K562 (cell line): ENCODE data around the gene AK4. TPM values are rescaled to one million over a fixed set of nuclear protein-coding genes. Genes with fewer than 3 reads are reported as not detected.

Experiments
- C11orf30 ChIP-seq: fragments of 450-650 bp; IDR thresholded peaks from 2 replicates; pipeline ENCODE4 v1.6.1; 2016; ENCODE audit warnings: low read depth, mild to moderate bottlenecking
- ETV1 ChIP-seq: fragments of 450-650 bp; conservative IDR thresholded peaks from 2 replicates; pipeline ENCODE4 v1.6.1; 2016; ENCODE audit warnings: missing genetic modification characterization, control low read depth, low read depth, missing compliant biosample characterization
- MYC ChIP-seq, 2 experiments: fragments of 250-450 bp in 1 of 2; sonication (Bioruptor Pico) in 1 of 2; IDR thresholded peaks; 2 replicates each; pipeline versions ENCODE4 v1.5.1 to v1.6.1; 2012 to 2021; ENCODE audit warnings: low read depth in 2 of 2, borderline replicate concordance in 1 of 2, improper control_type of control experiment in 1 of 2, low read length in 1 of 2, mild to moderate bottlenecking in 1 of 2, moderate library complexity in 1 of 2
- NFIX ChIP-seq: fragments of 250-450 bp; sonication (Bioruptor Pico); IDR thresholded peaks from 2 replicates; pipeline ENCODE4 v1.4.0; 2020; ENCODE audit warnings: low read depth, mild to moderate bottlenecking, moderate library complexity
- RCOR1 ChIP-seq, 2 experiments: IDR thresholded peaks; 2 replicates each; pipeline ENCODE4 v1.6.1; 2012; ENCODE audit warnings: low read depth in 2 of 2, low read length in 2 of 2, borderline replicate concordance in 1 of 2, improper control_type of control experiment in 1 of 2
- SMARCA4 ChIP-seq: fragments of 450-650 bp; IDR thresholded peaks from 2 replicates; pipeline ENCODE4 v1.6.1; 2016
- TOE1 ChIP-seq, 2 experiments: fragments of 450-650 bp in 1 of 2; sonication (generic) in 1 of 2; formaldehyde crosslinking in 1 of 2; IDR thresholded peaks; 2 replicates each; pipeline versions ENCODE4 v1.7.1 to v1.8.0; 2016 to 2022; ENCODE audit warnings: borderline replicate concordance in 2 of 2, mild to moderate bottlenecking in 2 of 2, antibody characterized with exemption in 1 of 2, inconsistent platforms in 1 of 2, low read depth in 1 of 2, missing genetic modification reagents in 1 of 2, moderate library complexity in 1 of 2
- ZBTB1 ChIP-seq: sonication (generic); formaldehyde crosslinking; IDR thresholded peaks from 2 replicates; pipeline ENCODE4 v1.8.1; 2023; ENCODE audit warnings: missing genetic modification reagents, low read depth, mild to moderate bottlenecking, borderline replicate concordance
- ZBTB17 ChIP-seq: fragments of 450-650 bp; formaldehyde crosslinking; IDR thresholded peaks from 2 replicates; pipeline ENCODE4 v1.4.0; 2020; ENCODE audit warnings: mild to moderate bottlenecking
- ZC3H4 ChIP-seq: sonication (generic); formaldehyde crosslinking; IDR thresholded peaks from 2 replicates; pipeline ENCODE4 v1.9.0; 2021; ENCODE audit warnings: missing genetic modification reagents, borderline replicate concordance
- ZC3H8 ChIP-seq: fragments of 450-650 bp; IDR thresholded peaks from 2 replicates; pipeline ENCODE4 v1.6.1; 2017
- ZNF263 ChIP-seq: sonication (generic); formaldehyde crosslinking; IDR thresholded peaks from 2 replicates; pipeline ENCODE4 v1.8.0; 2022; ENCODE audit warnings: mild to moderate bottlenecking, missing genetic modification reagents, borderline replicate concordance
- polyA plus RNA-seq, 8 experiments: library from polyadenylated mRNA; depleted of rRNA in 4 of 8; stranded (reverse) in 5 of 8; unstranded in 3 of 8; fragments of >200 nt; fragmentation: Nextera tagmentation in 2 of 8; fragmentation: Illumina TruSeq in 1 of 8; extraction: Ambion mirVana in 2 of 8; extraction: Trizol in 1 of 8; gene quantifications; 2 replicates each; pipeline versions ENCODE4 v1.2.1 to v1.2.3, GENCODE V29; 2011 to 2014; ENCODE audit warnings: inconsistent platforms in 1 of 8, missing spikeins in 1 of 8
- total RNA-seq, 7 experiments: library from RNA; depleted of rRNA in 6 of 7; stranded (reverse); fragments of >200 nt in 6 of 7; fragmentation: Illumina TruSeq in 2 of 7; extraction: Trizol in 2 of 7; gene quantifications; 2 replicates each; pipeline versions ENCODE4 v1.2.1 to v1.2.3, GENCODE V29; 2011 to 2021; ENCODE audit warnings: low replicate concordance in 1 of 7
- TF ChIP-seq, protein P1 (sequence below): fragments of 450-650 bp; IDR thresholded peaks from 2 replicates; pipeline ENCODE4 v1.6.1; 2016; ENCODE audit warnings: mild to moderate bottlenecking, moderate library complexity
- TF ChIP-seq, protein P2 (sequence below): fragments of 250-450 bp; sonication (Bioruptor Pico); IDR thresholded peaks from 2 replicates; pipeline ENCODE4 v1.5.0; 2021

Gene AK4
- total and polyA plus RNA-seq, 9 of the 15 experiments (the other 6 are each of a cell fraction or from before 2014, with no cell fraction given), result 10.4 to 96.6 (median 21.5) TPM

DNA sequence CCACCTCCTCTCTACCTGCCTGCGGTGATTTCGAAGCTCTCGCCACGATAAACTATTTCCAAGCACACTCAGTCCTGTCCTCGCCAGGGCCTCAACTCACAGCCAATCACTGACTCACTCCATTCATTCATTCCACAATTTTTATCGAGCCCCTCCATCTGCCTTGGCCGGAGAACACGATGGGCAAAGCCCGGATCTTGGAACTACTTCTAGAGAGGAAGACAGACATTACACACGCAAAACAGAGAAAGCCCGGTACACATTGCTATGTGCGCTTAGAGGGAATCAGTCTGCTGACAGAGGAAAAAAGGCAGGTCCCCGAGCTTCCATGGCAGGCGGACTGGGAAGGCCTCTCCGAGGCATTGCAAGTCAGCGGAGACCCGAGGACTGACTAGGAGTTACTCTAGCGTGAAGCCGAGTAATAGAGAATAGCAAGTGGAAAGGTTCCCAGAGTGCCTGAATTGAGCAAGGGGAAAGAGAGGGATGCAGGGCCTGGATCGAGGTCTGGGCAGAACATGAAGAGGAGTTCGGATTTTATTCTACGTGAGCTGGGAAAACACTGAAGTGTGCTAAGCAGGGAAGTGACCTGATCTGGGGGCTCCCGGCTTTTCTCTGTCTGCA is 107.1 kb downstream of the AK4 start (continued):
- TF ChIP-seq, protein P1, sequence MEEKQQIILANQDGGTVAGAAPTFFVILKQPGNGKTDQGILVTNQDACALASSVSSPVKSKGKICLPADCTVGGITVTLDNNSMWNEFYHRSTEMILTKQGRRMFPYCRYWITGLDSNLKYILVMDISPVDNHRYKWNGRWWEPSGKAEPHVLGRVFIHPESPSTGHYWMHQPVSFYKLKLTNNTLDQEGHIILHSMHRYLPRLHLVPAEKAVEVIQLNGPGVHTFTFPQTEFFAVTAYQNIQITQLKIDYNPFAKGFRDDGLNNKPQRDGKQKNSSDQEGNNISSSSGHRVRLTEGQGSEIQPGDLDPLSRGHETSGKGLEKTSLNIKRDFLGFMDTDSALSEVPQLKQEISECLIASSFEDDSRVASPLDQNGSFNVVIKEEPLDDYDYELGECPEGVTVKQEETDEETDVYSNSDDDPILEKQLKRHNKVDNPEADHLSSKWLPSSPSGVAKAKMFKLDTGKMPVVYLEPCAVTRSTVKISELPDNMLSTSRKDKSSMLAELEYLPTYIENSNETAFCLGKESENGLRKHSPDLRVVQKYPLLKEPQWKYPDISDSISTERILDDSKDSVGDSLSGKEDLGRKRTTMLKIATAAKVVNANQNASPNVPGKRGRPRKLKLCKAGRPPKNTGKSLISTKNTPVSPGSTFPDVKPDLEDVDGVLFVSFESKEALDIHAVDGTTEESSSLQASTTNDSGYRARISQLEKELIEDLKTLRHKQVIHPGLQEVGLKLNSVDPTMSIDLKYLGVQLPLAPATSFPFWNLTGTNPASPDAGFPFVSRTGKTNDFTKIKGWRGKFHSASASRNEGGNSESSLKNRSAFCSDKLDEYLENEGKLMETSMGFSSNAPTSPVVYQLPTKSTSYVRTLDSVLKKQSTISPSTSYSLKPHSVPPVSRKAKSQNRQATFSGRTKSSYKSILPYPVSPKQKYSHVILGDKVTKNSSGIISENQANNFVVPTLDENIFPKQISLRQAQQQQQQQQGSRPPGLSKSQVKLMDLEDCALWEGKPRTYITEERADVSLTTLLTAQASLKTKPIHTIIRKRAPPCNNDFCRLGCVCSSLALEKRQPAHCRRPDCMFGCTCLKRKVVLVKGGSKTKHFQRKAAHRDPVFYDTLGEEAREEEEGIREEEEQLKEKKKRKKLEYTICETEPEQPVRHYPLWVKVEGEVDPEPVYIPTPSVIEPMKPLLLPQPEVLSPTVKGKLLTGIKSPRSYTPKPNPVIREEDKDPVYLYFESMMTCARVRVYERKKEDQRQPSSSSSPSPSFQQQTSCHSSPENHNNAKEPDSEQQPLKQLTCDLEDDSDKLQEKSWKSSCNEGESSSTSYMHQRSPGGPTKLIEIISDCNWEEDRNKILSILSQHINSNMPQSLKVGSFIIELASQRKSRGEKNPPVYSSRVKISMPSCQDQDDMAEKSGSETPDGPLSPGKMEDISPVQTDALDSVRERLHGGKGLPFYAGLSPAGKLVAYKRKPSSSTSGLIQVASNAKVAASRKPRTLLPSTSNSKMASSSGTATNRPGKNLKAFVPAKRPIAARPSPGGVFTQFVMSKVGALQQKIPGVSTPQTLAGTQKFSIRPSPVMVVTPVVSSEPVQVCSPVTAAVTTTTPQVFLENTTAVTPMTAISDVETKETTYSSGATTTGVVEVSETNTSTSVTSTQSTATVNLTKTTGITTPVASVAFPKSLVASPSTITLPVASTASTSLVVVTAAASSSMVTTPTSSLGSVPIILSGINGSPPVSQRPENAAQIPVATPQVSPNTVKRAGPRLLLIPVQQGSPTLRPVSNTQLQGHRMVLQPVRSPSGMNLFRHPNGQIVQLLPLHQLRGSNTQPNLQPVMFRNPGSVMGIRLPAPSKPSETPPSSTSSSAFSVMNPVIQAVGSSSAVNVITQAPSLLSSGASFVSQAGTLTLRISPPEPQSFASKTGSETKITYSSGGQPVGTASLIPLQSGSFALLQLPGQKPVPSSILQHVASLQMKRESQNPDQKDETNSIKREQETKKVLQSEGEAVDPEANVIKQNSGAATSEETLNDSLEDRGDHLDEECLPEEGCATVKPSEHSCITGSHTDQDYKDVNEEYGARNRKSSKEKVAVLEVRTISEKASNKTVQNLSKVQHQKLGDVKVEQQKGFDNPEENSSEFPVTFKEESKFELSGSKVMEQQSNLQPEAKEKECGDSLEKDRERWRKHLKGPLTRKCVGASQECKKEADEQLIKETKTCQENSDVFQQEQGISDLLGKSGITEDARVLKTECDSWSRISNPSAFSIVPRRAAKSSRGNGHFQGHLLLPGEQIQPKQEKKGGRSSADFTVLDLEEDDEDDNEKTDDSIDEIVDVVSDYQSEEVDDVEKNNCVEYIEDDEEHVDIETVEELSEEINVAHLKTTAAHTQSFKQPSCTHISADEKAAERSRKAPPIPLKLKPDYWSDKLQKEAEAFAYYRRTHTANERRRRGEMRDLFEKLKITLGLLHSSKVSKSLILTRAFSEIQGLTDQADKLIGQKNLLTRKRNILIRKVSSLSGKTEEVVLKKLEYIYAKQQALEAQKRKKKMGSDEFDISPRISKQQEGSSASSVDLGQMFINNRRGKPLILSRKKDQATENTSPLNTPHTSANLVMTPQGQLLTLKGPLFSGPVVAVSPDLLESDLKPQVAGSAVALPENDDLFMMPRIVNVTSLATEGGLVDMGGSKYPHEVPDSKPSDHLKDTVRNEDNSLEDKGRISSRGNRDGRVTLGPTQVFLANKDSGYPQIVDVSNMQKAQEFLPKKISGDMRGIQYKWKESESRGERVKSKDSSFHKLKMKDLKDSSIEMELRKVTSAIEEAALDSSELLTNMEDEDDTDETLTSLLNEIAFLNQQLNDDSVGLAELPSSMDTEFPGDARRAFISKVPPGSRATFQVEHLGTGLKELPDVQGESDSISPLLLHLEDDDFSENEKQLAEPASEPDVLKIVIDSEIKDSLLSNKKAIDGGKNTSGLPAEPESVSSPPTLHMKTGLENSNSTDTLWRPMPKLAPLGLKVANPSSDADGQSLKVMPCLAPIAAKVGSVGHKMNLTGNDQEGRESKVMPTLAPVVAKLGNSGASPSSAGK, result peak; percentile 9; the same call in 1 of the 2 replicates
- TF ChIP-seq ETV1 (tag) (no peak), ZC3H4 (CRISPR knock-in tag) (peak; percentile 46; the same call in 1 of the 2 replicates), ZC3H8 (no peak), ZNF263 (CRISPR knock-in tag) (0 out of 2 replicates have a peak, but pooled peaks have one; percentile 9), C11orf30 (peak; percentile 14; the same call in 1 of the 2 replicates), RCOR1 (IDR thresholded peaks at IDR 0.05; ENCODE audit: borderline replicate concordance in 1 of 2, low read depth in 2 of 2, low read length in 2 of 2) (peak in 1 of 2 experiments; percentile 15; a peak in 1 of 4 replicates), SMARCA4 (0 out of 2 replicates have a peak, but pooled peaks have one; percentile 28), NFIX (CRISPR knock-in tag) (no peak), ZBTB1 (CRISPR knock-in tag) (no peak), TOE1 (IDR thresholded peaks at IDR 0.05; ENCODE audit: borderline replicate concordance) (peak; percentile 10; the same call in 1 of the 2 replicates), TOE1 (CRISPR knock-in tag; IDR thresholded peaks at IDR 0.05; ENCODE audit: borderline replicate concordance, low read depth) (no peak), MYC (IDR thresholded peaks at IDR 0.05; ENCODE audit: low read depth, low read length) (no peak), MYC (CRISPR knock-in tag; IDR thresholded peaks at IDR 0.05; ENCODE audit: borderline replicate concordance, low read depth) (peak; percentile 67; the same call in 1 of the 2 replicates), ZBTB17 (CRISPR knock-in tag) (no peak)
- TF ChIP-seq, protein P2, sequence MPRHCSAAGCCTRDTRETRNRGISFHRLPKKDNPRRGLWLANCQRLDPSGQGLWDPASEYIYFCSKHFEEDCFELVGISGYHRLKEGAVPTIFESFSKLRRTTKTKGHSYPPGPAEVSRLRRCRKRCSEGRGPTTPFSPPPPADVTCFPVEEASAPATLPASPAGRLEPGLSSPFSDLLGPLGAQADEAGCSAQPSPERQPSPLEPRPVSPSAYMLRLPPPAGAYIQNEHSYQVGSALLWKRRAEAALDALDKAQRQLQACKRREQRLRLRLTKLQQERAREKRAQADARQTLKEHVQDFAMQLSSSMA (CRISPR knock-in tag), result no peak
